K562 (cell line): ENCODE data around the gene PRKCQ. TPM values are rescaled to one million over a fixed set of nuclear protein-coding genes. Genes with fewer than 3 reads are reported as not detected.
A peak's percentile ranks its signal among the peaks of the same experiment; 100 is the strongest.

Experiments used
- ARID4B ChIP-seq: sonication (generic); formaldehyde crosslinking; IDR thresholded peaks from 2 replicates; pipeline ENCODE4 v1.8.0; 2022; ENCODE audit warnings: mild to moderate bottlenecking, missing genetic modification reagents
- CREBBP ChIP-seq: IDR thresholded peaks from one replicate; pipeline ENCODE4 v1.6.1; 2012; ENCODE audit warnings: low read depth, mild to moderate bottlenecking, control low read depth, inconsistent platforms, low read length
- ETV5 ChIP-seq: sonication (generic); formaldehyde crosslinking; IDR thresholded peaks from 2 replicates; pipeline ENCODE4 v1.4.0; 2020; ENCODE audit warnings: low read depth, mild to moderate bottlenecking, missing genetic modification reagents
- GTF2A2 ChIP-seq: IDR thresholded peaks from 2 replicates; pipeline ENCODE4 v1.6.1; 2016; ENCODE audit warnings: mild to moderate bottlenecking, missing genetic modification characterization, missing compliant biosample characterization
- HNRNPUL1 ChIP-seq: fragments of 200-400 bp; formaldehyde crosslinking; IDR thresholded peaks from 2 replicates; pipeline ENCODE4 v1.6.1; 2017; ENCODE audit warnings: low read length
- NFXL1 ChIP-seq: fragments of 450-650 bp; formaldehyde crosslinking; IDR thresholded peaks from 2 replicates; pipeline ENCODE4 v1.4.0; 2021; ENCODE audit warnings: mild to moderate bottlenecking
- POLR3A ChIP-seq: IDR thresholded peaks from 2 replicates; pipeline ENCODE4 v1.6.1; 2011; ENCODE audit warnings: borderline replicate concordance, mild to moderate bottlenecking, moderate library complexity; ENCODE audit not compliant: insufficient read length, insufficient read depth; ENCODE audit errors: extremely low read depth
- SMARCA4 ChIP-seq: fragments of 450-650 bp; IDR thresholded peaks from 2 replicates; pipeline ENCODE4 v1.6.1; 2016
- TEAD4 ChIP-seq, 2 experiments: sonication (generic) in 1 of 2; formaldehyde crosslinking in 1 of 2; IDR thresholded peaks; 2 replicates each; pipeline versions ENCODE4 v1.6.1 to v1.8.0; 2012 to 2022; ENCODE audit warnings: borderline replicate concordance in 1 of 2, inconsistent platforms in 1 of 2, low read length in 1 of 2, mild to moderate bottlenecking in 1 of 2, missing genetic modification reagents in 1 of 2
- ZBTB9 ChIP-seq: fragments of 450-650 bp; formaldehyde crosslinking; IDR thresholded peaks from 2 replicates; pipeline ENCODE4 v1.4.0; 2020; ENCODE audit warnings: mild to moderate bottlenecking, moderate library complexity
- ZC3H4 ChIP-seq: sonication (generic); formaldehyde crosslinking; IDR thresholded peaks from 2 replicates; pipeline ENCODE4 v1.9.0; 2021; ENCODE audit warnings: missing genetic modification reagents, borderline replicate concordance
- ZNF212 ChIP-seq: fragments of 450-650 bp; formaldehyde crosslinking; IDR thresholded peaks from 2 replicates; pipeline ENCODE4 v1.4.0; 2020; ENCODE audit warnings: mild to moderate bottlenecking
- ZNF311 ChIP-seq: fragments of 250-450 bp; sonication (Bioruptor Pico); IDR thresholded peaks from 2 replicates; pipeline ENCODE4 v1.4.0; 2020; ENCODE audit warnings: mild to moderate bottlenecking, moderate library complexity
- ZNF316 ChIP-seq: fragments of 450-650 bp; IDR thresholded peaks from 2 replicates; pipeline ENCODE4 v1.6.1; 2016
- ZNF347 ChIP-seq: fragments of 450-650 bp; formaldehyde crosslinking; IDR thresholded peaks from 2 replicates; pipeline ENCODE4 v1.4.0; 2020; ENCODE audit warnings: low read depth, mild to moderate bottlenecking, moderate library complexity
- ZNF639 ChIP-seq, 2 experiments: fragments of 200-800 bp in 1 of 2; sonication (Bioruptor generic) in 1 of 2; sonication (generic) in 1 of 2; formaldehyde crosslinking in 1 of 2; IDR thresholded peaks in 1 of 2; conservative IDR thresholded peaks in 1 of 2; 2 replicates each; pipeline versions ENCODE4 v1.5.0 to v1.6.1; 2016 to 2020; ENCODE audit warnings: missing compliant biosample characterization in 1 of 2, missing genetic modification characterization in 1 of 2, missing genetic modification reagents in 1 of 2
- ZNF766 ChIP-seq: fragments of 200-800 bp; sonication (Bioruptor generic); conservative IDR thresholded peaks from 2 replicates; pipeline ENCODE4 v1.6.1; 2016; ENCODE audit warnings: missing genetic modification characterization, missing compliant biosample characterization
- polyA plus RNA-seq, 8 experiments: library from polyadenylated mRNA; depleted of rRNA in 4 of 8; stranded (reverse) in 5 of 8; unstranded in 3 of 8; fragments of >200 nt; fragmentation: Nextera tagmentation in 2 of 8; fragmentation: Illumina TruSeq in 1 of 8; extraction: Ambion mirVana in 2 of 8; extraction: Trizol in 1 of 8; gene quantifications; 2 replicates each; pipeline versions ENCODE4 v1.2.1 to v1.2.3, GENCODE V29; 2011 to 2014; ENCODE audit warnings: inconsistent platforms in 1 of 8, missing spikeins in 1 of 8
- total RNA-seq, 7 experiments: library from RNA; depleted of rRNA in 6 of 7; stranded (reverse); fragments of >200 nt in 6 of 7; fragmentation: Illumina TruSeq in 2 of 7; extraction: Trizol in 2 of 7; gene quantifications; 2 replicates each; pipeline versions ENCODE4 v1.2.1 to v1.2.3, GENCODE V29; 2011 to 2021; ENCODE audit warnings: low replicate concordance in 1 of 7
- TF ChIP-seq, protein P1 (sequence below): fragments of 250-450 bp; sonication (Bioruptor Pico); IDR thresholded peaks from 2 replicates; pipeline ENCODE4 v1.5.0; 2020; ENCODE audit warnings: mild to moderate bottlenecking
- TF ChIP-seq, protein P2 (sequence below): fragments of 250-450 bp; sonication (Bioruptor Pico); IDR thresholded peaks from 2 replicates; pipeline ENCODE4 v1.5.0; 2021

The PRKCQ gene
- total and polyA plus RNA-seq, 9 of the 15 experiments (the other 6 are each of a cell fraction or from before 2014, with no cell fraction given) = 4.4 to 23.3 (median 14.6) TPM

GRCh38 chr10:6473901-6474370 is 106.1 kb downstream of the PRKCQ start (continued):
- TF ChIP-seq ARID4B (CRISPR knock-in tag) (no peak), ZC3H4 (CRISPR knock-in tag) (no peak), TEAD4 (IDR thresholded peaks at IDR 0.05; ENCODE audit: low read length) (no peak), TEAD4 (CRISPR knock-in tag; IDR thresholded peaks at IDR 0.05; ENCODE audit: borderline replicate concordance) (no peak), ZNF639 (CRISPR knock-in tag; conservative IDR thresholded peaks at IDR 0.05 in 1 of 2, IDR thresholded peaks at IDR 0.05 in 1 of 2) (peak in 1 of 2 experiments; percentile 81; a peak in 2 of 4 replicates), ZBTB9 (CRISPR knock-in tag) (peak; percentile 79; the same call in 1 of the 2 replicates), SMARCA4 (no peak), ETV5 (CRISPR knock-in tag) (no peak), ZNF766 (CRISPR knock-in tag) (peak; percentile 46; the same call in 1 of the 2 replicates), GTF2A2 (tag) (peak; percentile 67; the same call in 1 of the 2 replicates), ZNF316 (no peak), ZNF311 (CRISPR knock-in tag) (peak; percentile 91), NFXL1 (CRISPR knock-in tag) (0 out of 2 replicates have a peak, but pooled peaks have one; percentile 57), CREBBP (no peak), HNRNPUL1 (no peak), ZNF212 (CRISPR knock-in tag) (no peak), ZNF347 (CRISPR knock-in tag) (no peak), POLR3A (no peak)
- TF ChIP-seq, protein P1, sequence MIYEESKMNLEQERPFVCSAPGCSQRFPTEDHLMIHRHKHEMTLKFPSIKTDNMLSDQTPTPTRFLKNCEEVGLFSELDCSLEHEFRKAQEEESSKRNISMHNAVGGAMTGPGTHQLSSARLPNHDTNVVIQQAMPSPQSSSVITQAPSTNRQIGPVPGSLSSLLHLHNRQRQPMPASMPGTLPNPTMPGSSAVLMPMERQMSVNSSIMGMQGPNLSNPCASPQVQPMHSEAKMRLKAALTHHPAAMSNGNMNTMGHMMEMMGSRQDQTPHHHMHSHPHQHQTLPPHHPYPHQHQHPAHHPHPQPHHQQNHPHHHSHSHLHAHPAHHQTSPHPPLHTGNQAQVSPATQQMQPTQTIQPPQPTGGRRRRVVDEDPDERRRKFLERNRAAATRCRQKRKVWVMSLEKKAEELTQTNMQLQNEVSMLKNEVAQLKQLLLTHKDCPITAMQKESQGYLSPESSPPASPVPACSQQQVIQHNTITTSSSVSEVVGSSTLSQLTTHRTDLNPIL (CRISPR knock-in tag) = no peak
- TF ChIP-seq, protein P2, sequence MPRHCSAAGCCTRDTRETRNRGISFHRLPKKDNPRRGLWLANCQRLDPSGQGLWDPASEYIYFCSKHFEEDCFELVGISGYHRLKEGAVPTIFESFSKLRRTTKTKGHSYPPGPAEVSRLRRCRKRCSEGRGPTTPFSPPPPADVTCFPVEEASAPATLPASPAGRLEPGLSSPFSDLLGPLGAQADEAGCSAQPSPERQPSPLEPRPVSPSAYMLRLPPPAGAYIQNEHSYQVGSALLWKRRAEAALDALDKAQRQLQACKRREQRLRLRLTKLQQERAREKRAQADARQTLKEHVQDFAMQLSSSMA (CRISPR knock-in tag) = no peak
